ENCODE measurements around the gene CRIP1. TPM values are rescaled to one million over a fixed set of nuclear protein-coding genes. Genes with fewer than 3 reads are reported as not detected.

Gene CRIP1
- total and polyA plus RNA-seq, 2 donors (not counting 3 experiments of a cell fraction or from before 2014, with no cell fraction given) = 3.1 to 8.1 TPM

- dilution Hi-C loops (cut with MboI; ENCODE audit: extremely low pct_ligation_motif_present, low sequenced_read_pairs) = no loop called here
- peaks cover 18% of the 10 kb centered on the region for H3K4me1 ChIP-seq (ENCODE audit: control insufficient read depth, extremely low read depth, insufficient read depth, low read length)
- H2AFZ ChIP-seq (ENCODE audit: low read depth, low read length) = no peak overlapping the region
- no peak overlapping the region for H3K4me2 ChIP-seq (ENCODE audit: insufficient read depth, low read length)
- no peak overlapping the region for H3K4me3 ChIP-seq (replicated peaks in 1 of 3; ENCODE audit: insufficient read depth in 1 of 3, low read depth in 1 of 3, low read length in 3 of 3)
- TF ChIP-seq FOS (IDR thresholded peaks at IDR 0.05; ENCODE audit: borderline replicate concordance, insufficient read depth, low read length) = no peak
- TF ChIP-seq JUN (IDR thresholded peaks at IDR 0.05; ENCODE audit: borderline replicate concordance, insufficient read depth, insufficient read length, low read depth) = no peak
- TF ChIP-seq, protein P1, sequence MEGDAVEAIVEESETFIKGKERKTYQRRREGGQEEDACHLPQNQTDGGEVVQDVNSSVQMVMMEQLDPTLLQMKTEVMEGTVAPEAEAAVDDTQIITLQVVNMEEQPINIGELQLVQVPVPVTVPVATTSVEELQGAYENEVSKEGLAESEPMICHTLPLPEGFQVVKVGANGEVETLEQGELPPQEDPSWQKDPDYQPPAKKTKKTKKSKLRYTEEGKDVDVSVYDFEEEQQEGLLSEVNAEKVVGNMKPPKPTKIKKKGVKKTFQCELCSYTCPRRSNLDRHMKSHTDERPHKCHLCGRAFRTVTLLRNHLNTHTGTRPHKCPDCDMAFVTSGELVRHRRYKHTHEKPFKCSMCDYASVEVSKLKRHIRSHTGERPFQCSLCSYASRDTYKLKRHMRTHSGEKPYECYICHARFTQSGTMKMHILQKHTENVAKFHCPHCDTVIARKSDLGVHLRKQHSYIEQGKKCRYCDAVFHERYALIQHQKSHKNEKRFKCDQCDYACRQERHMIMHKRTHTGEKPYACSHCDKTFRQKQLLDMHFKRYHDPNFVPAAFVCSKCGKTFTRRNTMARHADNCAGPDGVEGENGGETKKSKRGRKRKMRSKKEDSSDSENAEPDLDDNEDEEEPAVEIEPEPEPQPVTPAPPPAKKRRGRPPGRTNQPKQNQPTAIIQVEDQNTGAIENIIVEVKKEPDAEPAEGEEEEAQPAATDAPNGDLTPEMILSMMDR (IDR thresholded peaks at IDR 0.05; ENCODE audit: extremely low read depth in 1 of 2, insufficient read depth in 1 of 2, low read depth in 1 of 2, low read length in 2 of 2) = no peak
- TF ChIP-seq, protein P2, sequence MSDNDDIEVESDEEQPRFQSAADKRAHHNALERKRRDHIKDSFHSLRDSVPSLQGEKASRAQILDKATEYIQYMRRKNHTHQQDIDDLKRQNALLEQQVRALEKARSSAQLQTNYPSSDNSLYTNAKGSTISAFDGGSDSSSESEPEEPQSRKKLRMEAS (IDR thresholded peaks at IDR 0.05; ENCODE audit: insufficient read depth, insufficient read length) = no peak
- no peak for TF ChIP-seq EZH2 (IDR thresholded peaks at IDR 0.05; ENCODE audit: borderline replicate concordance, low read depth, low read length, severe bottlenecking)
- no peak for TF ChIP-seq POLR2AphosphoS5 (IDR thresholded peaks at IDR 0.05; ENCODE audit: insufficient read depth, low read depth, low read length)
- no peak for TF ChIP-seq POLR2A (IDR thresholded peaks at IDR 0.05; ENCODE audit: low read depth, low read length)
- TF ChIP-seq GATA2 (IDR thresholded peaks at IDR 0.05; ENCODE audit: insufficient read depth, insufficient read length, low read depth, low read length) = no peak
- TF ChIP-seq MYC (IDR thresholded peaks at IDR 0.05; ENCODE audit: low read depth, low read length) = no peak
- H3K79me2 ChIP-seq (ENCODE audit: control insufficient read depth, insufficient read depth, low read length) = peaks cover 62% of the 10 kb centered on the region
- H4K20me1 ChIP-seq (replicated peaks; ENCODE audit: control insufficient read depth, extremely low read depth, insufficient read depth, low read length) = peaks cover 2% of the 10 kb centered on the region
- no peaks in the 10 kb centered on the region for H3K9me1 ChIP-seq (replicated peaks; ENCODE audit: control insufficient read depth, extremely low read depth, insufficient read depth, low read length)
- H3K27ac ChIP-seq (ENCODE audit: insufficient read depth, low read depth, low read length) = no peak overlapping the region
- POLR2A ChIA-PET = no interaction called here
- intact Hi-C loops (cut with micrococcal nuclease) = no loop called here
- no TSS peak for BruUV-seq (replicated peaks)
- DNase-seq (ENCODE audit: low read depth, low spot score) (no peak), FAIRE-seq (no peak)
- H3K9me3 ChIP-seq (replicated peaks; ENCODE audit: control insufficient read depth, insufficient read depth, low read length) = no peaks in the 10 kb centered on the region
- peaks cover 0 to 32% of the 10 kb centered on the region in 2 experiments for H3K36me3 ChIP-seq (ENCODE audit: control insufficient read depth in 2 of 2, extremely low read depth in 1 of 2, insufficient read depth in 2 of 2, low read length in 2 of 2)
- H3K9ac ChIP-seq (replicated peaks; ENCODE audit: extremely low read depth, insufficient read depth, low read length) = no peak overlapping the region
- no peaks in the 10 kb centered on the region for H3K27me3 ChIP-seq (ENCODE audit: control insufficient read depth in 2 of 2, insufficient read depth in 2 of 2, low read length in 2 of 2)
- CTCF ChIA-PET = interaction anchor here (1.2 to 4.7 kb wide), 3 partner anchors 52 to 86 kb away, joined by 3 to 17 read pairs (median 3); no protein-coding TSS in a partner anchor
Measured at GRCh38 chr14:105437723-105438500, 48.8 kb upstream of the CRIP1 start.

All from endothelial cell of umbilical vein (primary cell).